Lung (tissue), 12 donors: ENCODE data around the gene PIK3CD. TPM values are rescaled to one million over a fixed set of nuclear protein-coding genes. Genes with fewer than 3 reads are reported as not detected.
A peak's percentile ranks its signal among the peaks of the same experiment; 100 is the strongest.

Experiments
- ATAC-seq: fragments of 200-7000 bp; cut with Tn5 transposase; one replicate; pipeline ENCODE4 v1.9.1; 2020; ENCODE audit warnings: moderate number of reproducible peaks; ENCODE audit not compliant: insufficient read depth, low FRiP score
- DNase-seq, 3 donors: peaks; one replicate each; pipeline ENCODE4 v3.0.0-alpha.2; 2013 to 2017
- H3K27ac ChIP-seq, 2 donors: one replicate each; pipeline ENCODE4 v1.5.1; 2013; ENCODE audit warnings: mild to moderate bottlenecking in 2 of 2, moderate library complexity in 2 of 2, control low read depth in 1 of 2, inconsistent platforms in 1 of 2, low read depth in 1 of 2, low read length in 1 of 2
- H3K27me3 ChIP-seq, 3 donors: one replicate each; pipeline ENCODE4 v1.5.1; 2013; ENCODE audit warnings: low read length in 2 of 3; ENCODE audit not compliant: control insufficient read depth in 3 of 3, insufficient read depth in 3 of 3
- H3K36me3 ChIP-seq, 4 donors: one replicate each; pipeline ENCODE4 v1.5.1; 2013; ENCODE audit warnings: low read length in 4 of 4, mild to moderate bottlenecking in 1 of 4, moderate library complexity in 1 of 4; ENCODE audit not compliant: control insufficient read depth in 4 of 4, insufficient read depth in 4 of 4
- H3K4me1 ChIP-seq, 5 donors: one replicate each; pipeline ENCODE4 v1.5.1; 2013; ENCODE audit warnings: low read length in 5 of 5, mild to moderate bottlenecking in 2 of 5, moderate library complexity in 1 of 5; ENCODE audit not compliant: control insufficient read depth in 5 of 5, insufficient read depth in 5 of 5
- H3K4me3 ChIP-seq: one replicate; pipeline ENCODE4 v1.5.1; 2013; ENCODE audit warnings: mild to moderate bottlenecking, control low read depth, moderate library complexity
- H3K9ac ChIP-seq, 2 donors: one replicate each; pipeline ENCODE4 v1.5.1; 2013; ENCODE audit warnings: low read length in 2 of 2, control low read depth in 1 of 2; ENCODE audit not compliant: insufficient read depth in 1 of 2
- H3K9me3 ChIP-seq, 4 donors: one replicate each; pipeline ENCODE4 v1.5.1; 2013; ENCODE audit warnings: low read length in 3 of 4, mild to moderate bottlenecking in 1 of 4, moderate library complexity in 1 of 4; ENCODE audit not compliant: control insufficient read depth in 4 of 4, insufficient read depth in 3 of 4
- WGBS, 2 donors: extraction: QIAGEN DNeasy Blood & Tissue Kit; methylation state at CpG; one replicate each; pipeline ENCODE4 v1.1.7; 2013; 5-methylcytosine and 5-hydroxymethylcytosine counted together
- polyA plus RNA-seq, 2 donors: library from polyadenylated mRNA; stranded (reverse); fragments of 200-250 nt; gene quantifications; one replicate each; pipeline ENCODE4 v1.2.1, GENCODE V29; 2013
- total RNA-seq, 2 donors: library from RNA; depleted of rRNA in 1 of 2; stranded (reverse); fragments of >200 nt in 1 of 2; gene quantifications; one replicate each; pipeline ENCODE4 v1.2.1, GENCODE V29; 2014 to 2021
- TF ChIP-seq, protein P1 (sequence below): IDR thresholded peaks from 2 replicates; pipeline ENCODE4 v1.5.1; 2012; ENCODE audit warnings: mild to moderate bottlenecking; ENCODE audit errors: control extremely low read depth, extremely low read depth
- donor health status: control.
- donor health status: control.
- donor health status: Bipolar disorder and iron deficiency.
- donor health status: healthy.
- donor health status: DM: yes; HTN: yes; CAD: no.

Gene PIK3CD
- total and polyA plus RNA-seq, 4 donors, result 7.8 to 29.6 (median 21.8) TPM

DNA sequence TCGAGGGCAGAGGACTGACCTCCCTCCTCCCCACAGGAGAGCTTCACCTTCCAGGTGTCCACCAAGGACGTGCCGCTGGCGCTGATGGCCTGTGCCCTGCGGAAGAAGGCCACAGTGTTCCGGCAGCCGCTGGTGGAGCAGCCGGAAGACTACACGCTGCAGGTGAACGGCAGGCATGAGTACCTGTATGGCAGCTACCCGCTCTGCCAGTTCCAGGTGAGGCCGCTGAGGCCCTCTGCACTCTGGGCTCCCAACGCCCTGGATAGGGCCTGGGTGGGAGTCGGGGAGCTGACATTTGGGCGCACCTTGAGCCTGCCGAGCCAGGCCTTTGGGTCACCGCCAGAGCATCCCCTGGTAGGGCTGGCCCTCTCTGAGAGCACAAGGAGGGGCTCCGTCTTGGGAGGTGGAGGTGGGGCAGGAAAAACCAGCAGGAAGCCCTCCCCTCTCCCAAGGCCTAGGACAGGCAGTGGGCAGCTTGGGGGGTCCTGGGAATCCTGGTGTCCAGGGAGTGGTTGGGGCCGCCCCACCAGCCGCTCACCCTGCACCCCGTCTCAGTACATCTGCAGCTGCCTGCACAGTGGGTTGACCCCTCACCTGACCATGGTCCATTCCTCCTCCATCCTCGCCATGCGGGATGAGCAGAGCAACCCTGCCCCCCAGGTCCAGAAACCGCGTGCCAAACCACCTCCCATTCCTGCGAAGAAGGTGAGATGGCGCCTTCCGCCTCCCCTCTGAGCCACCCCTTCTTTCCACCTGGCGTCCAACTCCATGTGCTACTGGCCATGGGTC, 65.1 kb downstream of the PIK3CD start:
- peaks cover 0 to 35% (median 0%) of the 10 kb centered on the region in 4 donors for H3K36me3 ChIP-seq
- no peaks in the 10 kb centered on the region for H3K9me3 ChIP-seq
- DNase-seq, result no peak
- no peak overlapping the region for H3K4me3 ChIP-seq
- TF ChIP-seq, protein P1, sequence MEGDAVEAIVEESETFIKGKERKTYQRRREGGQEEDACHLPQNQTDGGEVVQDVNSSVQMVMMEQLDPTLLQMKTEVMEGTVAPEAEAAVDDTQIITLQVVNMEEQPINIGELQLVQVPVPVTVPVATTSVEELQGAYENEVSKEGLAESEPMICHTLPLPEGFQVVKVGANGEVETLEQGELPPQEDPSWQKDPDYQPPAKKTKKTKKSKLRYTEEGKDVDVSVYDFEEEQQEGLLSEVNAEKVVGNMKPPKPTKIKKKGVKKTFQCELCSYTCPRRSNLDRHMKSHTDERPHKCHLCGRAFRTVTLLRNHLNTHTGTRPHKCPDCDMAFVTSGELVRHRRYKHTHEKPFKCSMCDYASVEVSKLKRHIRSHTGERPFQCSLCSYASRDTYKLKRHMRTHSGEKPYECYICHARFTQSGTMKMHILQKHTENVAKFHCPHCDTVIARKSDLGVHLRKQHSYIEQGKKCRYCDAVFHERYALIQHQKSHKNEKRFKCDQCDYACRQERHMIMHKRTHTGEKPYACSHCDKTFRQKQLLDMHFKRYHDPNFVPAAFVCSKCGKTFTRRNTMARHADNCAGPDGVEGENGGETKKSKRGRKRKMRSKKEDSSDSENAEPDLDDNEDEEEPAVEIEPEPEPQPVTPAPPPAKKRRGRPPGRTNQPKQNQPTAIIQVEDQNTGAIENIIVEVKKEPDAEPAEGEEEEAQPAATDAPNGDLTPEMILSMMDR, result no peak
- no peaks in the 10 kb centered on the region for H3K27me3 ChIP-seq
- ATAC-seq, result no peak
- H3K9ac ChIP-seq, result no peak overlapping the region
- peaks cover 0 to 8% (median 0%) of the 10 kb centered on the region in 5 donors for H3K4me1 ChIP-seq
- peak overlapping the region in 1 of 2 donors; percentile 21 for H3K27ac ChIP-seq
- WGBS, 2 donors, result 90 to 91% methylated on average over 29 of the region's 29 CpGs

DNA sequence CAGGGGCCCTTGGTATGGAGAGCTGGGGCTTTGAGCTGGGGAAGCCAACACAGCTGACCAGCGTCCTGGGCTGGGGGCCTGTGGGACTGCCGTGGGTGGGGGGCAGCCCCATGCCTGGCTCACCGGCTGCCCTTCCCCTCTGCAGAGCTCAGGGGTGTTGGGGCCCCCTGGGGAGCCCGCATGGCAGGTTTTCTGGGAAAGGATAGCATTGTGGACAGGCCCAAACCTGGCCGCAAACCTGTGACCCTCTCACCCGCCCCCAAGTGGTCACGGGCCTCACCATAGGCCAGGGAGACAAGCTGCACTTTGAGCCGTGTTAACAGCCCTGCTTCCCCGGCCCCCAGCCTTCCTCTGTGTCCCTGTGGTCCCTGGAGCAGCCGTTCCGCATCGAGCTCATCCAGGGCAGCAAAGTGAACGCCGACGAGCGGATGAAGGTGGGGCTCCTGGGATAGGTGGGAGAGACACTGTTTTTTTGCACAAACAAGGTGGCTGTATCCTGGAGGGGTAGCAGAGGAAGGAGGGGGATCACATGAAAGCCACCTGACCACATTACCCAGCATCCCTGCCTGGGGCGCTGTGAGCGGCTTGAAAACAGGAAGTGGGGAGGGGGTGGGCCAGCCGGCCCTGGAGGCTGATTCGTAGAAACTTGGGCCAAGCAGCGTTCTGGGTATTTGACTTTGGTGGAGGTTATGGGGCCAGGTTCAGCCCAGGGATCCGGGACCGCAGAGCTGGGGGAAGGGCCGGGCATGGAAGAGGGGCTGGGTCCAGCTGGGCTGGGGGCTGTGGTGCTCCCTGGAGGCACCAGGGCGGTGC, 65.9 kb downstream of the PIK3CD start:
- ATAC-seq (peak; percentile 64), DNase-seq (peak; percentile 62 to 86 (median 70))
- no peaks in the 10 kb centered on the region for H3K9me3 ChIP-seq
- peaks cover 0 to 8% (median 0%) of the 10 kb centered on the region in 5 donors for H3K4me1 ChIP-seq
- peak overlapping the region; percentile 0 for H3K4me3 ChIP-seq
- H3K36me3 ChIP-seq, result peaks cover 0 to 39% (median 0%) of the 10 kb centered on the region in 4 donors
- H3K27ac ChIP-seq, result peak overlapping the region in 1 of 2 donors; percentile 30
- no peaks in the 10 kb centered on the region for H3K27me3 ChIP-seq
- H3K9ac ChIP-seq, result peak overlapping the region in 1 of 2 donors; percentile 25
- TF ChIP-seq, protein P1, result no peak
- 25 to 54% methylated on average over 25 of the region's 25 CpGs for WGBS, 2 donors

DNA sequence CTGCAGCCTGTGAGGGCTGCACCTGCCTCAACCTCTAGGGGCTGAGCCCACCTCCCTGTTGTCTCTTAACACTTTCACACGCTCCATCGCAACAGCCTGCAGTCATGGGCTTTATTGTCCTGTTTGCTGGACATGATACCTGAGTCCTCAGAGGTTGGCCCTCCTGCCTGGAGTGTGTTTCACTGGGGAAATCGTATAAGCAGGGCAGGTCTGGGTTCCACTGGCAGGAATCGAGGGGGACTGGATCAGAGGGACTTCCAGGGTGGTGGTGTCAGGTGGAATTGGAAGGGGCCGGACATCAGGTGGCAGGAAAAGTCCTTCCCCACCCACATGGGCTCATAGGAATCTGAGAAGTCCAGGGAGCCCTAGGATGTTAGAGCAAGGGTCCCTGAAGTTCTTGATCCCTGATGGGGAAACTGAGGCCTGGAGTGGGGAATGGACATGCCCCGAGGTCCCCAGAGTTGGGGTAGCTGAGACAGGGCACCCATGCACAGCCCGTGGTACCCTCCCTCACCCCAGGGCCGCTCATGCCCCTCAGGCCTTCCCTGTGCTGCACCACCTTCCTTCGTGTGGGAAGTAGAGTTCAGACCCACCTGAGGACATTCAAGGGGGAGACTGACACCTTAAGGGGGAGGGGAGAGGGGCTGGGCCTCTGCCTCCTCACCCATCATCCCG, 66.6 kb downstream of the PIK3CD start:
- H3K36me3 ChIP-seq, result peaks cover 0 to 45% (median 0%) of the 10 kb centered on the region in 4 donors
- peak overlapping the region in 1 of 2 donors; percentile 30 for H3K27ac ChIP-seq
- TF ChIP-seq, protein P1, result no peak
- DNase-seq (no peak), ATAC-seq (no peak)
- H3K4me3 ChIP-seq, result no peak overlapping the region
- H3K9ac ChIP-seq, result peak overlapping the region in 1 of 2 donors; percentile 25
- H3K27me3 ChIP-seq, result no peaks in the 10 kb centered on the region
- WGBS, 2 donors, result 83 to 87% methylated on average over 10 of the region's 10 CpGs
- H3K4me1 ChIP-seq, result peaks cover 0 to 8% (median 0%) of the 10 kb centered on the region in 5 donors
- H3K9me3 ChIP-seq, result peaks cover 0 to 3% (median 0%) of the 10 kb centered on the region in 4 donors
